Glutamatergic neuron (in vitro differentiated cells): ENCODE results near the gene HPS3. TPM values are rescaled to one million over a fixed set of nuclear protein-coding genes. Genes with fewer than 3 reads are reported as not detected.
"Not testable (repeated sequence)": the region's sequence is repeated elsewhere in the genome, so short reads cannot be mapped to it uniquely, and the experiment has no call there.

Experiments used
- DNase-seq: peaks from one replicate; pipeline ENCODE4 v3.0.0; 2022
- H3K27ac Mint-ChIP-seq: one replicate; pipeline ENCODE4 v1.8.0; 2020; ENCODE audit warnings: mild to moderate bottlenecking, mixed read lengths, inconsistent platforms; ENCODE audit not compliant: unreplicated experiment
- H3K27me3 Mint-ChIP-seq: one replicate; pipeline ENCODE4 v1.8.0; 2020; ENCODE audit warnings: mild to moderate bottlenecking, moderate library complexity, mixed read lengths, inconsistent platforms; ENCODE audit not compliant: unreplicated experiment
- H3K36me3 Mint-ChIP-seq: one replicate; pipeline ENCODE4 v1.8.0; 2020; ENCODE audit warnings: mild to moderate bottlenecking, mixed read lengths, inconsistent platforms; ENCODE audit not compliant: unreplicated experiment
- H3K4me1 Mint-ChIP-seq: one replicate; pipeline ENCODE4 v1.8.0; 2020; ENCODE audit warnings: mild to moderate bottlenecking, low read depth, mixed read lengths, inconsistent platforms; ENCODE audit not compliant: unreplicated experiment
- H3K4me3 Mint-ChIP-seq: one replicate; pipeline ENCODE4 v1.8.0; 2020; ENCODE audit warnings: mild to moderate bottlenecking, mixed read lengths, inconsistent platforms; ENCODE audit not compliant: unreplicated experiment
- H3K9me3 Mint-ChIP-seq: one replicate; pipeline ENCODE4 v1.8.0; 2020; ENCODE audit warnings: mild to moderate bottlenecking, moderate library complexity, mixed read lengths, inconsistent platforms; ENCODE audit not compliant: unreplicated experiment
- total RNA-seq: library from RNA; stranded (reverse); fragmentation: NEBNext Ultra II Directional; extraction: Animal tissue kit (Norgen Biotek cat#: 25700); gene quantifications from one replicate; pipeline ENCODE4 v1.2.1, GENCODE V29; 2021; ENCODE audit not compliant: unreplicated experiment
- TF ChIP-seq, protein P1 (sequence below): fragments of 200-600 bp; sonication (generic); IDR thresholded peaks from one replicate; pipeline ENCODE4 v1.5.0; 2021; ENCODE audit not compliant: partially characterized antibody, unreplicated experiment

HPS3 gene
- total RNA-seq, 1 donor from 2014 or later, result 12.1 TPM

DNA sequence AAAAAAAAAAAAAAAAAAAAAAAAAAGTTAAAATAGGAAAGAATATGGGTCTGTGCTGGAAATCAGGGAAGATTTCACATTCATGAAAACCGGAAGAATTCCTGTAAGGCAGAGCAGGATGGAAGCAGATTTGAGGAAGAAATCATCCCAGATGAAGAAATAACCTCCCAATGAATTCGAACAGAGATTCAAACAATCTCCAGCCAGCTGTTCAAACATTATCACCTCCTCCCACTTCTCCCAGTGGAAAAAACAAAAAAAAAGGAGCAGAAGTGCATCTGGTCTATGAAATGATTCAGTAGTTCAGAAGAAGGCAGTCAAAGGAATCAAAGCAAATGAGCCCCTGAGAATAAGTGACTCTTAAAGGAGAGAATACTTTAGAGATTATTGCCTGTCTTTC, 59.1 kb downstream of the HPS3 start:
- no peak for DNase-seq
- Mint-ChIP-seq H3K27ac (no peak overlapping the region), H3K36me3 (no peaks in the 10 kb centered on the region), H3K9me3 (no peaks in the 10 kb centered on the region), H3K4me3 (no peak overlapping the region), H3K4me1 (peaks cover 5% of the 10 kb centered on the region), H3K27me3 (peaks cover 2% of the 10 kb centered on the region)
- TF ChIP-seq, protein P1, sequence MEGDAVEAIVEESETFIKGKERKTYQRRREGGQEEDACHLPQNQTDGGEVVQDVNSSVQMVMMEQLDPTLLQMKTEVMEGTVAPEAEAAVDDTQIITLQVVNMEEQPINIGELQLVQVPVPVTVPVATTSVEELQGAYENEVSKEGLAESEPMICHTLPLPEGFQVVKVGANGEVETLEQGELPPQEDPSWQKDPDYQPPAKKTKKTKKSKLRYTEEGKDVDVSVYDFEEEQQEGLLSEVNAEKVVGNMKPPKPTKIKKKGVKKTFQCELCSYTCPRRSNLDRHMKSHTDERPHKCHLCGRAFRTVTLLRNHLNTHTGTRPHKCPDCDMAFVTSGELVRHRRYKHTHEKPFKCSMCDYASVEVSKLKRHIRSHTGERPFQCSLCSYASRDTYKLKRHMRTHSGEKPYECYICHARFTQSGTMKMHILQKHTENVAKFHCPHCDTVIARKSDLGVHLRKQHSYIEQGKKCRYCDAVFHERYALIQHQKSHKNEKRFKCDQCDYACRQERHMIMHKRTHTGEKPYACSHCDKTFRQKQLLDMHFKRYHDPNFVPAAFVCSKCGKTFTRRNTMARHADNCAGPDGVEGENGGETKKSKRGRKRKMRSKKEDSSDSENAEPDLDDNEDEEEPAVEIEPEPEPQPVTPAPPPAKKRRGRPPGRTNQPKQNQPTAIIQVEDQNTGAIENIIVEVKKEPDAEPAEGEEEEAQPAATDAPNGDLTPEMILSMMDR, result no peak

- TF ChIP-seq, protein P1, result no peak
- Mint-ChIP-seq H3K27ac (no peak overlapping the region), H3K9me3 (peaks cover 1% of the 10 kb centered on the region), H3K27me3 (no peaks in the 10 kb centered on the region), H3K4me3 (no peak overlapping the region), H3K4me1 (peaks cover 17% of the 10 kb centered on the region), H3K36me3 (no peaks in the 10 kb centered on the region)
- no peak for DNase-seq
Measured at GRCh38 chr3:149195221-149195620, 65.8 kb downstream of the HPS3 start.

DNA sequence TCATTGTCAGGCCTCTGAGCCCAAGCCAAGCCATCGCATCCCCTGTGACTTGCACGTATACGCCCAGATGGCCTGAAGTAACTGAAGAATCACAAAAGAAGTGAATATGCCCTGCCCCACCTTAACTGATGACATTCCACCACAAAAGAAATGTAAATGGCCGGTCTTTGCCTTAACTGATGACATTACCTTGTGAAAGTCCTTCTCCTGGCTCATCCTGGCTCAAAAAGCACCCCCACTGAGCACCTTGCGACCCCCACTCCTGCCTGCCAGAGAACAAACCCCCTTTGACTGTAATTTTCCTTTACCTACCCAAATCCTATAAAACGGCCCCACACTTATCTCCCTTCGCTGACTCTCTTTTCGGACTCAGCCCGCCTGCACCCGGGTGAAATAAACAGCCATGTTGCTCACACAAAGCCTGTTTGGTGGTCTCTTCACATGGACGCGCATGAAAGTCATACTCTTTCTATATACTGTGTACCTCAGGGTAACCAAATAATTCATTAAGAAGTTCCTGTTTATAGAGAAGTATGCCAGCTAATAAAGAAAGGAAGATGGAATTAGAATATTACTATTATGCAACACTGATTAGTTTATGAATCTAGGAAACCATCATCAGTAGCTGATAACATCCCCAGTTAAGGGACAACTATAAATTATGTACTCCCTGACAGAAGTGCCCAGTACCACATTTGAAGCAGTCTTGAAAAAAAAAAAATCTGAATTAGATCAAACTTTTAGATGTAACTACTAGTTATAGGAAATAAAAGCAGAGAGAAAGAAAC, 67.6 kb downstream of the HPS3 start:
- not testable (repeated sequence) for DNase-seq, H3K36me3 Mint-ChIP-seq, H3K9me3 Mint-ChIP-seq, H3K27me3 Mint-ChIP-seq
- peaks cover 17% of the 10 kb centered on the region for H3K4me1 Mint-ChIP-seq
- peak overlapping the region; percentile 73 for H3K27ac Mint-ChIP-seq
- H3K4me3 Mint-ChIP-seq, result peak overlapping the region; percentile 89

DNA sequence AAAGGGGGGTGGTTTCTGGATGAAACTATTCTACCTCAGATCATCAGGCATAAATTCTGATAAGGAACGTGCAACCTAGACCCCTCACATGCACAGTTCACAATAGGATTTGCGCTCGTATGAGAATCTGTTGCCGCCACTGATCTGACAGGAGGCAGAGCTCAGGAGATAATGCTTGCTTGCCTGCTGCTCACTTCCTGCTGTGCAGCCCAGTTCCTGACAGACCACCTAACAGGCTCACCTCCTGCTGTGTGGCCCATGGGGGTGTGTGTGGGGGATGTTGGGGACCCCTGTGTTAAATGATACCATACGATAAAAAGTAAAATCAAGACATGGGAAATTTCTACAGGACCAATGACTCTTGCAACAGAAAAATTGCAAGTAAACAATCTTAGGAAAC, 68.2 kb downstream of the HPS3 start:
- TF ChIP-seq, protein P1, result no peak
- Mint-ChIP-seq H3K4me3 (peak overlapping the region; percentile 89), H3K27ac (peak overlapping the region; percentile 73), H3K4me1 (peaks cover 17% of the 10 kb centered on the region), H3K9me3 (peaks cover 1% of the 10 kb centered on the region), H3K36me3 (no peaks in the 10 kb centered on the region), H3K27me3 (no peaks in the 10 kb centered on the region)
- DNase-seq, result peak; percentile 17

DNA sequence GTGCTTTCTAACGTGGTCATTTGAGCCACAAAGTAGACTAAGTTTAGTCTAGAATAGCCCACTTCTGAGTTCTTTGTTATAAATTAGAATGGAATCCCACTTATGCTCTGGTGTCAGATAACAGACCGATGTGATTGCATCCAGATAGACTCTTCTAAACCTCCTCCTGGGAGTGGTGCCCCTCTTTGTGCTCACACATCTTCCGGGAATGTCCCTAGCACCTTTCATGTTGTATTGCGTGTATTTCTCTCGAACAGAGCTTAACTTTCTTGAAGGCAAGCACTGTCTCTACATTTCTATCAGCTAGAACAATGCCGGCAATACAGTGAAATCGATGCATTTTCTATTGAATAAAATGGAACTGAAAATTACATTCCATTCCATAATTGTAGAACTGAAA, 69.2 kb downstream of the HPS3 start:
- H3K4me3 Mint-ChIP-seq, result no peak overlapping the region
- H3K4me1 Mint-ChIP-seq, result peaks cover 17% of the 10 kb centered on the region
- TF ChIP-seq, protein P1, result no peak
- no peak overlapping the region for H3K27ac Mint-ChIP-seq
- DNase-seq, result no peak
- no peaks in the 10 kb centered on the region for H3K27me3 Mint-ChIP-seq
- no peaks in the 10 kb centered on the region for H3K36me3 Mint-ChIP-seq
- H3K9me3 Mint-ChIP-seq, result peaks cover 1% of the 10 kb centered on the region
